ENCODE measurements around the gene KIR3DL3. TPM values are rescaled to one million over a fixed set of nuclear protein-coding genes. Genes with fewer than 3 reads are reported as not detected.
A peak's percentile ranks its signal among the peaks of the same experiment; 100 is the strongest.
"Not testable (repeated sequence)": the region's sequence is repeated elsewhere in the genome, so short reads cannot be mapped to it uniquely, and the experiment has no call there.

KIR3DL3 gene
- polyA plus RNA-seq (2011; rRNA removed) (not detected in 2 replicates), polyA plus RNA-seq (2017; fragmentation: RNase III; extraction: RNeasy Plus Mini Kit Qiagen cat#74134 plus additional on column Dnase treatment) (not detected in 3 replicates), polyA minus RNA-seq (2011; rRNA and poly(A)+ RNA removed) (not detected in 2 replicates)
- polyA plus RNA-seq (2012; cell fraction: cytosol; rRNA removed), result not detected in 2 replicates
- not detected in 2 replicates for polyA plus RNA-seq (2012; cell fraction: nucleus; rRNA removed)

DNA sequence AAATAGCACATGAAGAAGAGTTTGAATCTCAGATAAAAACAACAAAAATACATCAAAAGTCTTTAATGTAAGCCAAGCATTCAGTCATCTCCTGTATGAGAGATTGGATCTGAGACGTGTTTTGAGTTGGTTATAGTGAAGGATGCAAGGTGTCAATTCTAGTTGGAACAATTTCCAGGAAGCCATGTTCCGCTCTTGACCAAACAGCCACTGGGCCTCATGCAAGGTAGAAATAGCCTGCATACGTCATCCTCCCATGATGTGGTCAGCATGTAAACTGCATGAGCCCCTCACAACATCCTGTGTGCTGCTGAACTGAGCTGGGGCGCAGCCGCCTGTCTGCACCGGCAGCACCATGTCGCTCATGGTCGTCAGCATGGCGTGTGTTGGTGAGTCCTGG is at the start of gene KIR3DL3:
Gene KIR3DL3, plus strand, starts transcription at position 301 of the 400 bp plus-strand sequence. Its CDS starts 55 bp downstream, at position 356.
- no peak within 1 kb of the TSS for H3K27ac ChIP-seq
- H3K4me1 ChIP-seq, result no peaks in the 10 kb centered on the region
- CTCF ChIA-PET, result no interaction called here
- DNase-seq (ENCODE audit: low read depth in 1 of 2, low spot score in 1 of 2) (no peak), FAIRE-seq (no peak), ATAC-seq (no peak)
- H3K4me2 ChIP-seq, result no peak within 1 kb of the TSS
- H3K4me3 ChIP-seq, result no peak within 1 kb of the TSS
- WGBS (ENCODE audit: missing lambda C conversion rate), result 51% methylated on average over 8 of the region's 9 CpGs
- TF ChIP-seq NFE2L2 (conservative IDR thresholded peaks at IDR 0.05; ENCODE audit: low read length), result no peak
- TF ChIP-seq, protein P1, sequence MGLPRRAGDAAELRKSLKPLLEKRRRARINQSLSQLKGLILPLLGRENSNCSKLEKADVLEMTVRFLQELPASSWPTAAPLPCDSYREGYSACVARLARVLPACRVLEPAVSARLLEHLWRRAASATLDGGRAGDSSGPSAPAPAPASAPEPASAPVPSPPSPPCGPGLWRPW (IDR thresholded peaks at IDR 0.05), result no peak
- no peak for TF ChIP-seq TFCP2L1 (CRISPR knock-in tag; IDR thresholded peaks at IDR 0.05)
- no peak for TF ChIP-seq JUNB (IDR thresholded peaks at IDR 0.05)
- TF ChIP-seq FOSL2 (IDR thresholded peaks at IDR 0.05), result no peak
- no peak for TF ChIP-seq FOSL2 (CRISPR knock-in tag; IDR thresholded peaks at IDR 0.05)
- no peak for TF ChIP-seq NPAS2 (CRISPR knock-in tag; IDR thresholded peaks at IDR 0.05; ENCODE audit: borderline replicate concordance)
- TF ChIP-seq, protein P2, sequence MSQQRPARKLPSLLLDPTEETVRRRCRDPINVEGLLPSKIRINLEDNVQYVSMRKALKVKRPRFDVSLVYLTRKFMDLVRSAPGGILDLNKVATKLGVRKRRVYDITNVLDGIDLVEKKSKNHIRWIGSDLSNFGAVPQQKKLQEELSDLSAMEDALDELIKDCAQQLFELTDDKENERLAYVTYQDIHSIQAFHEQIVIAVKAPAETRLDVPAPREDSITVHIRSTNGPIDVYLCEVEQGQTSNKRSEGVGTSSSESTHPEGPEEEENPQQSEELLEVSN (IDR thresholded peaks at IDR 0.05; ENCODE audit: borderline replicate concordance, low read depth), result no peak
- no peak for TF ChIP-seq RCOR1 (IDR thresholded peaks at IDR 0.05; ENCODE audit: low read depth, low read length)
- no peak for TF ChIP-seq CEBPB (IDR thresholded peaks at IDR 0.05)
- TF ChIP-seq CBX8 (IDR thresholded peaks at IDR 0.05), result no peak
- TF ChIP-seq HDAC2 (IDR thresholded peaks at IDR 0.05), result no peak
- TF ChIP-seq MAFK (IDR thresholded peaks at IDR 0.05; ENCODE audit: partially characterized antibody), result no peak
- TF ChIP-seq EHF (CRISPR knock-in tag; IDR thresholded peaks at IDR 0.05), result no peak
- TF ChIP-seq PHF8 (IDR thresholded peaks at IDR 0.05; ENCODE audit: borderline replicate concordance, low read depth), result no peak
- no peak for TF ChIP-seq HEYL (CRISPR knock-in tag; IDR thresholded peaks at IDR 0.05)
- no peak for TF ChIP-seq POLR2A (IDR thresholded peaks at IDR 0.05; ENCODE audit: low read length)
- no peak for TF ChIP-seq CHD2 (IDR thresholded peaks at IDR 0.05; ENCODE audit: low read length, partially characterized antibody)
- TF ChIP-seq, protein P3, sequence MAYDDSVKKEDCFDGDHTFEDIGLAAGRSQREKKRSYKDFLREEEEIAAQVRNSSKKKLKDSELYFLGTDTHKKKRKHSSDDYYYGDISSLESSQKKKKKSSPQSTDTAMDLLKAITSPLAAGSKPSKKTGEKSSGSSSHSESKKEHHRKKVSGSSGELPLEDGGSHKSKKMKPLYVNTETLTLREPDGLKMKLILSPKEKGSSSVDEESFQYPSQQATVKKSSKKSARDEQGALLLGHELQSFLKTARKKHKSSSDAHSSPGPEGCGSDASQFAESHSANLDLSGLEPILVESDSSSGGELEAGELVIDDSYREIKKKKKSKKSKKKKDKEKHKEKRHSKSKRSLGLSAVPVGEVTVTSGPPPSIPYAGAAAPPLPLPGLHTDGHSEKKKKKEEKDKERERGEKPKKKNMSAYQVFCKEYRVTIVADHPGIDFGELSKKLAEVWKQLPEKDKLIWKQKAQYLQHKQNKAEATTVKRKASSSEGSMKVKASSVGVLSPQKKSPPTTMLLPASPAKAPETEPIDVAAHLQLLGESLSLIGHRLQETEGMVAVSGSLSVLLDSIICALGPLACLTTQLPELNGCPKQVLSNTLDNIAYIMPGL (CRISPR knock-in tag; IDR thresholded peaks at IDR 0.05; ENCODE audit: borderline replicate concordance), result no peak
- TF ChIP-seq RAD21 (conservative IDR thresholded peaks at IDR 0.05 in 1 of 2, IDR thresholded peaks at IDR 0.05 in 1 of 2), result no peak
- POLR2A ChIA-PET, result no interaction called here
- peaks cover 24% of the 10 kb centered on the region; the same call in 2 of the 3 replicates for H3K9me3 ChIP-seq

DNA sequence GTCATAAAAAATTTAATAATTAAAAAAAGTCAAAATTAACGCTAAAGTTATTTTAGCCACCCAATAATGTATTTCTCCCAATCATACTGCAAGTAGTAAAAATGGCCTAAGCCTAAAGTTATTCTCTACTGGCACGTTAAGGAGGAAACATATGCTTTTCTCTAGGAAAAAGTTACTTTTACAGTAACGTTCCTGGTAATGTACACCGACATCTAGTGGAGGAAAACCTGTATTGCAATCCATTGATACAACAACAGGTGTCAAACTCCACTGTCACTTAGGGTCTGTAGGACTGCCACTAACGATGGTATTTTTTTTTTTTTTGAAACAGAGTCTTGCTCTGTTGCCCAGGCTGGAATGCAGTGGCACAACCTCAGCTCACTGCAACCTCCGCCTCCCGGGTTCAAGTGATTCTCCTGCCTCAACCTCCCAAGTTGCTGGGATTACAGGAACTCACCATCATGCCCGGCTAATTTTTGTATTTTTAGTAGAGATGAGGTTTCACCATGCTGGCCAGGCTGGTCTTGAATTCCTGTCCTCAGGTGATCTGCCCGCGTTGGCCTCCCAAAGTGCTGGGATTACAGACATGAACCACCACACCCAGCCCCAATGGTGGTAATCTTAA is 47.9 kb upstream of the KIR3DL3 start:
- H3K9me3 ChIP-seq, result not testable (repeated sequence)

More for the DNA sequence above, 47.9 kb upstream of the KIR3DL3 start:
- H3K4me1 ChIP-seq, H3K4me3 ChIP-seq, H3K27ac ChIP-seq, H3K4me2 ChIP-seq, POLR2A ChIA-PET: not testable (repeated sequence)
- ATAC-seq (peak; percentile 67 to 75), FAIRE-seq (peak; percentile 99), DNase-seq (ENCODE audit: low read depth in 1 of 2, low spot score in 1 of 2) (peak; percentile 46 to 70)
- 2% methylated on average over 10 of the region's 10 CpGs for WGBS (ENCODE audit: missing lambda C conversion rate)
- CTCF ChIA-PET, result interaction anchor here (0.6 to 3.6 kb wide), 10 partner anchors 8 to 278 kb away, joined by 3 to 17 read pairs (median 4); no protein-coding TSS in a partner anchor
- TF ChIP-seq, protein P4, sequence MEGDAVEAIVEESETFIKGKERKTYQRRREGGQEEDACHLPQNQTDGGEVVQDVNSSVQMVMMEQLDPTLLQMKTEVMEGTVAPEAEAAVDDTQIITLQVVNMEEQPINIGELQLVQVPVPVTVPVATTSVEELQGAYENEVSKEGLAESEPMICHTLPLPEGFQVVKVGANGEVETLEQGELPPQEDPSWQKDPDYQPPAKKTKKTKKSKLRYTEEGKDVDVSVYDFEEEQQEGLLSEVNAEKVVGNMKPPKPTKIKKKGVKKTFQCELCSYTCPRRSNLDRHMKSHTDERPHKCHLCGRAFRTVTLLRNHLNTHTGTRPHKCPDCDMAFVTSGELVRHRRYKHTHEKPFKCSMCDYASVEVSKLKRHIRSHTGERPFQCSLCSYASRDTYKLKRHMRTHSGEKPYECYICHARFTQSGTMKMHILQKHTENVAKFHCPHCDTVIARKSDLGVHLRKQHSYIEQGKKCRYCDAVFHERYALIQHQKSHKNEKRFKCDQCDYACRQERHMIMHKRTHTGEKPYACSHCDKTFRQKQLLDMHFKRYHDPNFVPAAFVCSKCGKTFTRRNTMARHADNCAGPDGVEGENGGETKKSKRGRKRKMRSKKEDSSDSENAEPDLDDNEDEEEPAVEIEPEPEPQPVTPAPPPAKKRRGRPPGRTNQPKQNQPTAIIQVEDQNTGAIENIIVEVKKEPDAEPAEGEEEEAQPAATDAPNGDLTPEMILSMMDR (IDR thresholded peaks at IDR 0.05), result peak; percentile 78
- TF ChIP-seq CEBPB (IDR thresholded peaks at IDR 0.05), result peak in 1 of 2 experiments; percentile 22; a peak in 1 of 4 replicates
- peak; percentile 47 to 64; a peak in 4 of 5 replicates for TF ChIP-seq RAD21 (conservative IDR thresholded peaks at IDR 0.05 in 1 of 2, IDR thresholded peaks at IDR 0.05 in 1 of 2)
- peak; percentile 57 for TF ChIP-seq SMC3 (IDR thresholded peaks at IDR 0.05)
